Sciatic nerve (tissue), 2 donors: ENCODE data around the gene FBXW5. TPM values are rescaled to one million over a fixed set of nuclear protein-coding genes. Genes with fewer than 3 reads are reported as not detected.
A peak's percentile ranks its signal among the peaks of the same experiment; 100 is the strongest.

Experiments
- ATAC-seq: fragments of 200-7000 bp; cut with Tn5 transposase; one replicate; pipeline ENCODE4 v1.9.1; 2020; ENCODE audit warnings: mild to moderate bottlenecking, moderate library complexity
- DNase-seq: peaks from one replicate; pipeline ENCODE4 v3.0.0-alpha.2; 2020; ENCODE audit warnings: low spot score
- intact Hi-C: fragments of 100-400 bp; cut with DNase I; formaldehyde crosslinking; loops from one replicate; pipeline ENCODE4 v1.14.2; 2022
- total RNA-seq: library from RNA; stranded (reverse); fragmentation: NEBNext Ultra II Directional; extraction: Animal tissue kit (Norgen Biotek cat#: 25700); gene quantifications from one replicate; pipeline ENCODE4 v1.2.1, GENCODE V29; 2021
- donor health status: DM: no; HTN: no; CAD: no.
- donor health status: DM: no; HTN: no; CAD: no.

The FBXW5 gene
- total RNA-seq, 1 donor from 2014 or later = 59.9 TPM

- no peak for DNase-seq
- ATAC-seq = no peak
- intact Hi-C loops = no loop called here
These were observed 22.8 kb downstream of the FBXW5 start for GRCh38 chr9:136921718-136922117.

- intact Hi-C loops = no loop called here
- no peak for ATAC-seq
- no peak for DNase-seq
These were observed 23.2 kb downstream of the FBXW5 start for GRCh38 chr9:136921307-136921706.

- no peak for DNase-seq
- ATAC-seq = no peak
- intact Hi-C loops = no loop called here
These were observed 23.8 kb downstream of the FBXW5 start for GRCh38 chr9:136920734-136921231.

GRCh38 chr9:136920069-136920468 lies 24.5 kb downstream of the FBXW5 start:
- no peak for DNase-seq
- ATAC-seq = no peak
- intact Hi-C loops = no loop called here

- intact Hi-C loops = no loop called here
- ATAC-seq = no peak
These were observed 26.6 kb downstream of the FBXW5 start for GRCh38 chr9:136917902-136918301.

GRCh38 chr9:136916330-136917184 lies 28.0 kb downstream of the FBXW5 start:
- ATAC-seq (no peak), DNase-seq (no peak)
- intact Hi-C loops = no loop called here

More at GRCh38 chr9:136917902-136918301, 26.6 kb downstream of the FBXW5 start:
- no peak for DNase-seq

GRCh38 chr9:136915632-136916329 lies 28.8 kb downstream of the FBXW5 start:
- intact Hi-C loops = no loop called here
- ATAC-seq (no peak), DNase-seq (no peak)

GRCh38 chr9:136913701-136914438 lies 30.7 kb downstream of the FBXW5 start:
- DNase-seq = no peak
- intact Hi-C loops = no loop called here
- ATAC-seq = no peak

- ATAC-seq = no peak
These were observed 33.7 kb downstream of the FBXW5 start for GRCh38 chr9:136910901-136911245.

GRCh38 chr9:136910197-136910900 lies 34.2 kb downstream of the FBXW5 start:
- intact Hi-C loops = no loop called here
- ATAC-seq = no peak
- DNase-seq = no peak

More at GRCh38 chr9:136910901-136911245, 33.7 kb downstream of the FBXW5 start:
- no peak for DNase-seq
- intact Hi-C loops = no loop called here

- ATAC-seq (no peak), DNase-seq (no peak)
- intact Hi-C loops = no loop called here
These were observed 37.3 kb downstream of the FBXW5 start for GRCh38 chr9:136907011-136907914.

- ATAC-seq (no peak), DNase-seq (no peak)
- intact Hi-C loops = no loop called here
These were observed 38.3 kb downstream of the FBXW5 start for GRCh38 chr9:136906266-136906665.

GRCh38 chr9:136903041-136903554 lies 41.4 kb downstream of the FBXW5 start:
- intact Hi-C loops = no loop called here
- DNase-seq (no peak), ATAC-seq (peak; percentile 46)

GRCh38 chr9:136902259-136902821 lies 42.2 kb downstream of the FBXW5 start:
- ATAC-seq = peak; percentile 71
- intact Hi-C loops = no loop called here
- peak; percentile 75 for DNase-seq

- ATAC-seq (peak; percentile 63), DNase-seq (no peak)
- intact Hi-C loops = no loop called here
These were observed 42.9 kb downstream of the FBXW5 start for GRCh38 chr9:136901516-136902258.

GRCh38 chr9:136900988-136901515 lies 43.5 kb downstream of the FBXW5 start:
- ATAC-seq (no peak), DNase-seq (no peak)
- intact Hi-C loops = no loop called here

GRCh38 chr9:136900556-136900955 lies 44.0 kb downstream of the FBXW5 start:
- intact Hi-C loops = no loop called here
- ATAC-seq (no peak), DNase-seq (no peak)
